Measurements from ENCODE around the gene ACTR5. TPM values are rescaled to one million over a fixed set of nuclear protein-coding genes. Genes with fewer than 3 reads are reported as not detected.
"Not testable (repeated sequence)": the region's sequence is repeated elsewhere in the genome, so short reads cannot be mapped to it uniquely, and the experiment has no call there.

The ACTR5 gene
- total RNA-seq, 2 donors from 2014 or later, result 7.9 to 11.2 TPM

DNA sequence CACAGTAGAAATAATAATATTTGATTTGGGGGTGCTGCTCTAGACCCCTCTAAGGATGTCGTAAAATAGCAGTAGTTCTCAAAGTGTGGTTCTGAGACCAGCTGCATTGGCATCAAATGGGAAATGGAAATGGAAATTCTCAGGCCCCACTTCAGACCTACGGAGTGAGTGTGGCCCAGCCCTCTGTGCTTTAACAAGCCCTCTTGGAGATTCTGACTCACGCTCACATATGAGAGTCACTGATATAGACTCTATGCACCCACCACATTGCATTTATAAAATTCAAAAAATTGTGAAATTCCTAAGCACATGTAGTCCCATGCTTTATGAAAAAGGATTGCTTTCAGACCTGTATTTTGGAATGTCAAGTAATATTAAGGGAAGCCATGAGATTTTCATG is 43.0 kb downstream of the ACTR5 start:
- no peak overlapping the region for H3K27ac ChIP-seq (ENCODE audit: low read depth, low read length)
- Mint-ChIP-seq H3K27me3 (ENCODE audit: insufficient read depth) (peaks cover 2% of the 10 kb centered on the region), H3K36me3 (ENCODE audit: low read depth) (no peaks in the 10 kb centered on the region), H3K4me1 (no peaks in the 10 kb centered on the region), H3K4me3 (no peak overlapping the region), H3K9me3 (no peaks in the 10 kb centered on the region), H3K27ac (no peak overlapping the region)
- 93 to 100% methylated on average over 2 to 3 of the region's 3 CpGs for WGBS, 2 experiments (ENCODE audit: insufficient coverage in 1 of 2, insufficient read length in 1 of 2)
- H3K4me1 ChIP-seq (ENCODE audit: control insufficient read depth, insufficient read depth, low read length), result no peaks in the 10 kb centered on the region
- no peaks in the 10 kb centered on the region for H3K36me3 ChIP-seq (ENCODE audit: control insufficient read depth, insufficient read depth, low read length)
- no peak for DNase-seq
- H3K4me3 ChIP-seq (ENCODE audit: low read length), result no peak overlapping the region
- no peaks in the 10 kb centered on the region for H3K9me3 ChIP-seq (ENCODE audit: control insufficient read depth, low read length)
- TF ChIP-seq, protein P1, sequence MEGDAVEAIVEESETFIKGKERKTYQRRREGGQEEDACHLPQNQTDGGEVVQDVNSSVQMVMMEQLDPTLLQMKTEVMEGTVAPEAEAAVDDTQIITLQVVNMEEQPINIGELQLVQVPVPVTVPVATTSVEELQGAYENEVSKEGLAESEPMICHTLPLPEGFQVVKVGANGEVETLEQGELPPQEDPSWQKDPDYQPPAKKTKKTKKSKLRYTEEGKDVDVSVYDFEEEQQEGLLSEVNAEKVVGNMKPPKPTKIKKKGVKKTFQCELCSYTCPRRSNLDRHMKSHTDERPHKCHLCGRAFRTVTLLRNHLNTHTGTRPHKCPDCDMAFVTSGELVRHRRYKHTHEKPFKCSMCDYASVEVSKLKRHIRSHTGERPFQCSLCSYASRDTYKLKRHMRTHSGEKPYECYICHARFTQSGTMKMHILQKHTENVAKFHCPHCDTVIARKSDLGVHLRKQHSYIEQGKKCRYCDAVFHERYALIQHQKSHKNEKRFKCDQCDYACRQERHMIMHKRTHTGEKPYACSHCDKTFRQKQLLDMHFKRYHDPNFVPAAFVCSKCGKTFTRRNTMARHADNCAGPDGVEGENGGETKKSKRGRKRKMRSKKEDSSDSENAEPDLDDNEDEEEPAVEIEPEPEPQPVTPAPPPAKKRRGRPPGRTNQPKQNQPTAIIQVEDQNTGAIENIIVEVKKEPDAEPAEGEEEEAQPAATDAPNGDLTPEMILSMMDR (conservative IDR thresholded peaks at IDR 0.05), result no peak
- H3K9ac ChIP-seq (ENCODE audit: extremely low read depth, low read length, poor library complexity, severe bottlenecking), result no peak overlapping the region
- H3K27me3 ChIP-seq (ENCODE audit: control insufficient read depth, insufficient read depth, low read length, poor library complexity, severe bottlenecking), result no peaks in the 10 kb centered on the region

DNA sequence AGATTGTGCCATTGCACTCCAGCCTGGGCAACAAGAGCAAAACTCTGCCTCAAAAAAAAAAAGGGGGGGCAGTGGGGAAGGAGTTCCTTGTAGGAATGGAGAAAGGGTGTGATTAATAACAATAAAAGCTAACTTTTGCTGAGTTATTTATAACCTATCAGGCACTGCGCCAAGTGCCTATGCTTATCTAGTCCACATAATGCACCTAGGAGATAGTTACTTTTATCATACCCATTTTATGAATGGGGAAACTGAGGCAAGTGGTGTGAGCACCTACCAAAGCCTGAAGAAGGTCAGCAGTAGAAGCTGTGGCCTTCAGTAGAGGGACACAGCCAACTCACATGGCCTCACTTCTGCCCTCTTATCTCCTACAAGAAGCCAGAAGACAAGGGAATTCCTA is 43.7 kb downstream of the ACTR5 start:
- H3K4me3 Mint-ChIP-seq, result no peak overlapping the region
- no peaks in the 10 kb centered on the region for H3K9me3 ChIP-seq (ENCODE audit: control insufficient read depth, low read length)

DNA sequence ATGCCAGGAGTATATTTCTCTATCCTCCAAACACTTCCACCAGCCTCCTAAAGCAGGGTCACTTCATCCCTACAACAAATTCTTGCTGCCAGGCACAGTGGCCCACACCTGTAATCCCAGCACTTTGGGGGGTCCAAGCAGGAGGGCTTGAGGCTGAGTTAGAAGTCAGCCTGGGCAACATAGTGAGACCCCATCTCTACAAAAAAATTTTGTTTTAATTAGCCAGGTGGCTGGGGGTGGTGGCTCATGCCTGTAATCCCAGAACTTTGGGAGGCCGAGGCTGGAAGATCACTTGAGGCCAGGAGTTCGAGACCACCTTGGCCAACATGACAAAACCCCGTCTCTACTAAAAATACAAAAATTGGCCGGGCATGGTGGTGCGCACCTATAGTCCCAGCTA is 45.8 kb downstream of the ACTR5 start:
- H3K27ac Mint-ChIP-seq; DNase-seq; H3K27me3 ChIP-seq (ENCODE audit: control insufficient read depth, insufficient read depth, low read length, poor library complexity, severe bottlenecking); H3K4me3 Mint-ChIP-seq; H3K36me3 Mint-ChIP-seq (ENCODE audit: low read depth); H3K9ac ChIP-seq (ENCODE audit: extremely low read depth, low read length, poor library complexity, severe bottlenecking); H3K36me3 ChIP-seq (ENCODE audit: control insufficient read depth, insufficient read depth, low read length); H3K4me1 Mint-ChIP-seq; H3K9me3 ChIP-seq (ENCODE audit: control insufficient read depth, low read length); H3K4me3 ChIP-seq (ENCODE audit: low read length); H3K27me3 Mint-ChIP-seq (ENCODE audit: insufficient read depth); H3K9me3 Mint-ChIP-seq; H3K27ac ChIP-seq (ENCODE audit: low read depth, low read length); H3K4me1 ChIP-seq (ENCODE audit: control insufficient read depth, insufficient read depth, low read length): not testable (repeated sequence)
- WGBS, 2 experiments (ENCODE audit: insufficient coverage in 1 of 2, insufficient read length in 1 of 2), result 80 to 93% methylated on average over 1 to 5 of the region's 5 CpGs

More for the DNA sequence above, 43.7 kb downstream of the ACTR5 start:
- TF ChIP-seq, protein P1 (conservative IDR thresholded peaks at IDR 0.05), result no peak
- Histone ChIP-seq H3K27ac (ENCODE audit: low read depth, low read length) (no peak overlapping the region), H3K4me1 (ENCODE audit: control insufficient read depth, insufficient read depth, low read length) (no peaks in the 10 kb centered on the region), H3K36me3 (ENCODE audit: control insufficient read depth, insufficient read depth, low read length) (no peaks in the 10 kb centered on the region), H3K4me3 (ENCODE audit: low read length) (no peak overlapping the region), H3K9ac (ENCODE audit: extremely low read depth, low read length, poor library complexity, severe bottlenecking) (no peak overlapping the region), H3K27me3 (ENCODE audit: control insufficient read depth, insufficient read depth, low read length, poor library complexity, severe bottlenecking) (no peaks in the 10 kb centered on the region)
- no peak for DNase-seq
- Mint-ChIP-seq H3K36me3 (ENCODE audit: low read depth) (no peaks in the 10 kb centered on the region), H3K9me3 (no peaks in the 10 kb centered on the region), H3K27ac (no peak overlapping the region), H3K4me1 (no peaks in the 10 kb centered on the region), H3K27me3 (ENCODE audit: insufficient read depth) (peaks cover 2% of the 10 kb centered on the region)
- 100% methylated on average over 1 of the region's 1 CpG; no CpG with 5 or more reads in 1 of the 2 experiments for WGBS, 2 experiments (ENCODE audit: insufficient coverage in 1 of 2, insufficient read length in 1 of 2)

DNA sequence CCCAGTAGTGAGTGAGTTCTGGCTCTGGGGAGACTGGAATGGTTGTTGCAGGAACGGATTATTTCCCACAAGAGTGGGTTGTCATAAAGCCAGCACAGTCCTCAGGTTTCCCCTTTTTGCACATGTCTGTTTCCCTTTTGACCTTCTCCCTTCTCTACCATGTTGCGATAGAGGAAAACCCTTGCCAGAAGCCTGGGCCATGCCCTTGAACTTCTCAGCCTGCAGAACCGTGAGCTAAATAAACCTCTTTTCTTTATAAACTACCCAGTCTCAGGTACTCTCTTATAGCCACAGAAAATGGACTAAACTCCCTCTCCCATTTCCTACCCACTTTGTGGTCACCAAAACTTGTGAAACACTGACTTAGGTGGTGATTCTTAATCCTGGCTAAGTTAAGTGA is 50.0 kb downstream of the ACTR5 start:
- H3K4me1 Mint-ChIP-seq, result no peaks in the 10 kb centered on the region
- H3K27ac Mint-ChIP-seq, result no peak overlapping the region
- no peak overlapping the region for H3K9ac ChIP-seq (ENCODE audit: extremely low read depth, low read length, poor library complexity, severe bottlenecking)
- TF ChIP-seq, protein P1 (conservative IDR thresholded peaks at IDR 0.05), result no peak
- peaks cover 8% of the 10 kb centered on the region for H3K9me3 ChIP-seq (ENCODE audit: control insufficient read depth, low read length)
- H3K9me3 Mint-ChIP-seq, result peaks cover 9% of the 10 kb centered on the region
- H3K36me3 Mint-ChIP-seq (ENCODE audit: low read depth), result no peaks in the 10 kb centered on the region
- H3K27me3 ChIP-seq (ENCODE audit: control insufficient read depth, insufficient read depth, low read length, poor library complexity, severe bottlenecking), result no peaks in the 10 kb centered on the region
- H3K27ac ChIP-seq (ENCODE audit: low read depth, low read length), result no peak overlapping the region
- H3K4me3 Mint-ChIP-seq, result no peak overlapping the region
- H3K4me3 ChIP-seq (ENCODE audit: low read length), result no peak overlapping the region
- WGBS, 2 experiments (ENCODE audit: insufficient coverage in 1 of 2, insufficient read length in 1 of 2), result 94 to 100% methylated on average over 3 of the region's 3 CpGs
- no peaks in the 10 kb centered on the region for H3K27me3 Mint-ChIP-seq (ENCODE audit: insufficient read depth)
- no peaks in the 10 kb centered on the region for H3K4me1 ChIP-seq (ENCODE audit: control insufficient read depth, insufficient read depth, low read length)
- DNase-seq, result no peak
- no peaks in the 10 kb centered on the region for H3K36me3 ChIP-seq (ENCODE audit: control insufficient read depth, insufficient read depth, low read length)
